ENCODE results near the gene NPBWR2. TPM values are rescaled to one million over a fixed set of nuclear protein-coding genes. Genes with fewer than 3 reads are reported as not detected.

Gene NPBWR2
- polyA plus RNA-seq, 1 of the 3 experiments (the other 2 are of a cell fraction) = not detected

DNA sequence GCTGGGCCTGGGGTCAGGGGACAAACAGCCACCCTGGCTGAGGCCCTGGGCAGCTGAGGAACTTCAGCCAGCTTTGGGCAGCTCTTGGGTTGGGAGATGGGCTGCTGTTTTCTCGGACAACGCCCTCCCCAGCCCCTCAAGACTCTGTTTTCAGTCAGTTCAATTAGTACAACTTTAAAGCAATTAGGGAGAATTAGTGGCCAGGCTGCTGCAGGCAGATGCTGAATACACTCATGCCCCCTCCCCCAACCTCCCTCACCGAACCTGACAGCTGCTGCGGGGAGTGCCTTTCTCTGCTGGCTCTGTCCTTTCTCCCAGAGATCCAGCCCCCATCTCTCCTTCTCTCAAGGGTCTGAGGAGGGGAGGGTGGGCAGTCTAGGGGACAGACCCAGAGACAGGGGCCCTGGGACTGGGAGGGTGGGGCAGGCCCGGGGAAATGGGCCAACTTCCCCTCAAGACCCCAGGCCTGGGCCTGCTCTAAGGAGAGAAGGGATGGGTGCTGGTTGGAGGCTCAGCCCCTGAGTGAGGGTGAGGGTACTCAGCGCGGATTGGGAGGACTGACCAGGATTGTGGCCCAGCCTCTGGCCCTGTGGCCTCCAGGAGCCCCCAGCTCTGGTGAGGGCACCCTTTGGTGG lies 39.1 kb upstream of the NPBWR2 start:
- POLR2A ChIA-PET = interaction anchor here (1.2 to 1.9 kb wide), 2 partner anchors 9 to 18 kb away, joined by 3 to 8 read pairs; partner anchors contain the start of gene MYT1
- H3K4me3 ChIP-seq (ENCODE audit: low read depth in 2 of 2, low read length in 1 of 2) = no peak overlapping the region

DNA sequence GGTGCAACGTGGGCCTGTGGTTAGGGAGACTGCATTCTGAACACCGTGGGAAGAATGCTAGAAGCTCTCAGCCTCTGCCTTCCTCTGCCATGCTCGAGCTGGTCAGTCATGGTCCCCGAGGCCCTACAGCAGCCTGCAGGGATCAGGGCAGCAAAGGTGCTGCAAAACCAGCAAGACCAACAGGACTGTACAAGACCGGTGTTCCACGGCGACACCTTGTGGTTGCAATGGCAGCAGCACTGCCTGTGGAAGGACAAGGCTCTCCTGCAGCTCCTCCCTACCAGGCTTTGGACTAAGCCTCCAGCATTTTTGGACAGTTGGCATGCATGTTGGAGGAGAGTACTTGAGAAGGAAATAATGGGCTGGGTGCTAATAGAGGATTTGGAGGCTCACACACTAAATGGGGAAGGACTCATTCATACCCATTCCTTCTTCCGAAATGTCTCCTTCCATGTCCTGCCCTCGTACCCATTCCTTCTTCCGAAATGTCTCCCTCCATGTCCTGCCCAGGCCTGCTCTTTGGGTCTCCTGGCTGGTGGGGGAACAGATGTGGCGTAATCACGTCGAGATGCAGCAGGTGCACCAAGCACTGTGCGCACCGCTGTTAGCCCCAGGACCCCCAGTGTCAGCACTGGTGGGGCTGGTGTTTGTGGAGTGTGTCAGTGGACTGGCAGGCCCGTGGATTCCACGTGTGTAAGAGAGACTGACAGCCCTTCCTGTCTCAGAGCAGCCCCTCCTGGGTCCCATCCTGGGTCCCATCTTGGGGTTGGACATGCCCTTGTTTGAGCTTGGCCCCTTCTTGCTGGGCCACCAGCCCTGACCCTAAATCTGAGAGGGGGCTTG lies 38.3 kb upstream of the NPBWR2 start:
- Histone ChIP-seq H3K9me2 (no peaks in the 10 kb centered on the region), H3K9me3 (no peaks in the 10 kb centered on the region), H3K79me2 (ENCODE audit: insufficient read depth) (no peaks in the 10 kb centered on the region), H3K27me3 (ENCODE audit: insufficient read depth) (no peaks in the 10 kb centered on the region), H3K9ac (no peak overlapping the region), H2AFZ (ENCODE audit: low read depth) (no peak overlapping the region), H3F3A (replicated peaks; ENCODE audit: insufficient read depth) (no peaks in the 10 kb centered on the region), H3K27ac (ENCODE audit: low read depth in 2 of 2, low read length in 1 of 2) (peak overlapping the region in 1 of 2 experiments; percentile 64; a peak in 2 of 4 replicates), H3K4me3 (ENCODE audit: low read depth in 2 of 2, low read length in 1 of 2) (no peak overlapping the region), H3K36me3 (replicated peaks in 1 of 2; ENCODE audit: control insufficient read depth in 1 of 2, insufficient read depth in 2 of 2, low read length in 1 of 2) (no peaks in the 10 kb centered on the region), H3K4me1 (ENCODE audit: control insufficient read depth in 1 of 2, insufficient read depth in 2 of 2, low read depth in 1 of 2, low read length in 1 of 2) (peaks cover 0 to 22% of the 10 kb centered on the region in 2 experiments; a peak in 1 of 4 replicates), H4K20me1 (ENCODE audit: insufficient read depth) (no peaks in the 10 kb centered on the region), H3K4me2 (no peak overlapping the region)
- WGBS (ENCODE audit: low lambda C conversion rate) = 63% methylated on average over 15 of the region's 17 CpGs
- ChIA-PET POLR2A (interaction anchor here (1.2 to 1.9 kb wide), 2 partner anchors 10 to 19 kb away, joined by 3 to 8 read pairs; partner anchors contain the start of gene MYT1), CTCF (interaction anchor here (1.1 to 1.8 kb wide), 3 partner anchors 10 to 62 kb away, joined by 3 to 7 read pairs (median 4); no protein-coding TSS in a partner anchor)
- TF ChIP-seq, protein P1, sequence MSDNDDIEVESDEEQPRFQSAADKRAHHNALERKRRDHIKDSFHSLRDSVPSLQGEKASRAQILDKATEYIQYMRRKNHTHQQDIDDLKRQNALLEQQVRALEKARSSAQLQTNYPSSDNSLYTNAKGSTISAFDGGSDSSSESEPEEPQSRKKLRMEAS (IDR thresholded peaks at IDR 0.05; ENCODE audit: low read depth) = no peak
- TF ChIP-seq, protein P2, sequence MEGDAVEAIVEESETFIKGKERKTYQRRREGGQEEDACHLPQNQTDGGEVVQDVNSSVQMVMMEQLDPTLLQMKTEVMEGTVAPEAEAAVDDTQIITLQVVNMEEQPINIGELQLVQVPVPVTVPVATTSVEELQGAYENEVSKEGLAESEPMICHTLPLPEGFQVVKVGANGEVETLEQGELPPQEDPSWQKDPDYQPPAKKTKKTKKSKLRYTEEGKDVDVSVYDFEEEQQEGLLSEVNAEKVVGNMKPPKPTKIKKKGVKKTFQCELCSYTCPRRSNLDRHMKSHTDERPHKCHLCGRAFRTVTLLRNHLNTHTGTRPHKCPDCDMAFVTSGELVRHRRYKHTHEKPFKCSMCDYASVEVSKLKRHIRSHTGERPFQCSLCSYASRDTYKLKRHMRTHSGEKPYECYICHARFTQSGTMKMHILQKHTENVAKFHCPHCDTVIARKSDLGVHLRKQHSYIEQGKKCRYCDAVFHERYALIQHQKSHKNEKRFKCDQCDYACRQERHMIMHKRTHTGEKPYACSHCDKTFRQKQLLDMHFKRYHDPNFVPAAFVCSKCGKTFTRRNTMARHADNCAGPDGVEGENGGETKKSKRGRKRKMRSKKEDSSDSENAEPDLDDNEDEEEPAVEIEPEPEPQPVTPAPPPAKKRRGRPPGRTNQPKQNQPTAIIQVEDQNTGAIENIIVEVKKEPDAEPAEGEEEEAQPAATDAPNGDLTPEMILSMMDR (IDR thresholded peaks at IDR 0.05) = peak; percentile 33; the same call in 1 of the 2 replicates
- DNase-seq = no peak

More for the DNA sequence above, 39.1 kb upstream of the NPBWR2 start:
- 25% methylated on average over 6 of the region's 7 CpGs for WGBS (ENCODE audit: low lambda C conversion rate)
- Histone ChIP-seq H3K36me3 (replicated peaks in 1 of 2; ENCODE audit: control insufficient read depth in 1 of 2, insufficient read depth in 2 of 2, low read length in 1 of 2) (no peaks in the 10 kb centered on the region), H3K4me1 (ENCODE audit: control insufficient read depth in 1 of 2, insufficient read depth in 2 of 2, low read depth in 1 of 2, low read length in 1 of 2) (peaks cover 0 to 22% of the 10 kb centered on the region in 2 experiments; a peak in 1 of 4 replicates), H3K9me2 (no peaks in the 10 kb centered on the region), H3K27me3 (ENCODE audit: insufficient read depth) (no peaks in the 10 kb centered on the region), H3K79me2 (ENCODE audit: insufficient read depth) (no peaks in the 10 kb centered on the region), H3F3A (replicated peaks; ENCODE audit: insufficient read depth) (no peaks in the 10 kb centered on the region), H3K4me2 (no peak overlapping the region), H3K9me3 (no peaks in the 10 kb centered on the region), H4K20me1 (ENCODE audit: insufficient read depth) (no peaks in the 10 kb centered on the region), H3K27ac (ENCODE audit: low read depth in 2 of 2, low read length in 1 of 2) (peak overlapping the region in 1 of 2 experiments; percentile 71; a peak in 2 of 4 replicates), H3K9ac (no peak overlapping the region), H2AFZ (ENCODE audit: low read depth) (no peak overlapping the region)
- peak; percentile 84 for TF ChIP-seq CHD2 (IDR thresholded peaks at IDR 0.05; ENCODE audit: low read length, partially characterized antibody)
- peak; percentile 70 for TF ChIP-seq FOXJ3 (CRISPR knock-in tag; IDR thresholded peaks at IDR 0.05)
- TF ChIP-seq FOXM1 (IDR thresholded peaks at IDR 0.05; ENCODE audit: low read depth) = no peak
- TF ChIP-seq RAD21 (IDR thresholded peaks at IDR 0.05; ENCODE audit: low read length) = peak; percentile 20; the same call in 1 of the 2 replicates
- peak in 1 of 2 experiments; percentile 75; a peak in 2 of 4 replicates for TF ChIP-seq EP300 (IDR thresholded peaks at IDR 0.05; ENCODE audit: borderline replicate concordance in 1 of 2, low read depth in 1 of 2, low read length in 1 of 2)
- TF ChIP-seq, protein P3, sequence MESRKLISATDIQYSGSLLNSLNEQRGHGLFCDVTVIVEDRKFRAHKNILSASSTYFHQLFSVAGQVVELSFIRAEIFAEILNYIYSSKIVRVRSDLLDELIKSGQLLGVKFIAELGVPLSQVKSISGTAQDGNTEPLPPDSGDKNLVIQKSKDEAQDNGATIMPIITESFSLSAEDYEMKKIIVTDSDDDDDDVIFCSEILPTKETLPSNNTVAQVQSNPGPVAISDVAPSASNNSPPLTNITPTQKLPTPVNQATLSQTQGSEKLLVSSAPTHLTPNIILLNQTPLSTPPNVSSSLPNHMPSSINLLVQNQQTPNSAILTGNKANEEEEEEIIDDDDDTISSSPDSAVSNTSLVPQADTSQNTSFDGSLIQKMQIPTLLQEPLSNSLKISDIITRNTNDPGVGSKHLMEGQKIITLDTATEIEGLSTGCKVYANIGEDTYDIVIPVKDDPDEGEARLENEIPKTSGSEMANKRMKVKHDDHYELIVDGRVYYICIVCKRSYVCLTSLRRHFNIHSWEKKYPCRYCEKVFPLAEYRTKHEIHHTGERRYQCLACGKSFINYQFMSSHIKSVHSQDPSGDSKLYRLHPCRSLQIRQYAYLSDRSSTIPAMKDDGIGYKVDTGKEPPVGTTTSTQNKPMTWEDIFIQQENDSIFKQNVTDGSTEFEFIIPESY (IDR thresholded peaks at IDR 0.05; ENCODE audit: borderline replicate concordance, low read depth) = no peak
- peak; percentile 41; the same call in 1 of the 2 replicates for TF ChIP-seq MXI1 (IDR thresholded peaks at IDR 0.05; ENCODE audit: low read depth, low read length)
- TF ChIP-seq RCOR1 (IDR thresholded peaks at IDR 0.05; ENCODE audit: low read length) = peak; percentile 39; the same call in 1 of the 2 replicates
- CTCF ChIA-PET = interaction anchor here (1.0 to 1.9 kb wide), 4 partner anchors 9 to 77 kb away, joined by 3 to 4 read pairs (median 4); no protein-coding TSS in a partner anchor
- peak; percentile 85 for DNase-seq

All from SK-N-SH (cell line).